ENCODE results near the gene CRABP1.

- no peak for TF ChIP-seq ZNF232 (CRISPR knock-in tag; IDR thresholded peaks at IDR 0.05)
- TF ChIP-seq, protein P1, sequence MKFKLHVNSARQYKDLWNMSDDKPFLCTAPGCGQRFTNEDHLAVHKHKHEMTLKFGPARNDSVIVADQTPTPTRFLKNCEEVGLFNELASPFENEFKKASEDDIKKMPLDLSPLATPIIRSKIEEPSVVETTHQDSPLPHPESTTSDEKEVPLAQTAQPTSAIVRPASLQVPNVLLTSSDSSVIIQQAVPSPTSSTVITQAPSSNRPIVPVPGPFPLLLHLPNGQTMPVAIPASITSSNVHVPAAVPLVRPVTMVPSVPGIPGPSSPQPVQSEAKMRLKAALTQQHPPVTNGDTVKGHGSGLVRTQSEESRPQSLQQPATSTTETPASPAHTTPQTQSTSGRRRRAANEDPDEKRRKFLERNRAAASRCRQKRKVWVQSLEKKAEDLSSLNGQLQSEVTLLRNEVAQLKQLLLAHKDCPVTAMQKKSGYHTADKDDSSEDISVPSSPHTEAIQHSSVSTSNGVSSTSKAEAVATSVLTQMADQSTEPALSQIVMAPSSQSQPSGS (CRISPR knock-in tag; IDR thresholded peaks at IDR 0.05; ENCODE audit: borderline replicate concordance, low read depth): no peak
- no peak for TF ChIP-seq CTCF (IDR thresholded peaks at IDR 0.05)
- no peak for TF ChIP-seq MXD4 (CRISPR knock-in tag; IDR thresholded peaks at IDR 0.05; ENCODE audit: borderline replicate concordance)
- TF ChIP-seq CREB1 (CRISPR knock-in tag; IDR thresholded peaks at IDR 0.05): no peak
- TF ChIP-seq, protein P2, sequence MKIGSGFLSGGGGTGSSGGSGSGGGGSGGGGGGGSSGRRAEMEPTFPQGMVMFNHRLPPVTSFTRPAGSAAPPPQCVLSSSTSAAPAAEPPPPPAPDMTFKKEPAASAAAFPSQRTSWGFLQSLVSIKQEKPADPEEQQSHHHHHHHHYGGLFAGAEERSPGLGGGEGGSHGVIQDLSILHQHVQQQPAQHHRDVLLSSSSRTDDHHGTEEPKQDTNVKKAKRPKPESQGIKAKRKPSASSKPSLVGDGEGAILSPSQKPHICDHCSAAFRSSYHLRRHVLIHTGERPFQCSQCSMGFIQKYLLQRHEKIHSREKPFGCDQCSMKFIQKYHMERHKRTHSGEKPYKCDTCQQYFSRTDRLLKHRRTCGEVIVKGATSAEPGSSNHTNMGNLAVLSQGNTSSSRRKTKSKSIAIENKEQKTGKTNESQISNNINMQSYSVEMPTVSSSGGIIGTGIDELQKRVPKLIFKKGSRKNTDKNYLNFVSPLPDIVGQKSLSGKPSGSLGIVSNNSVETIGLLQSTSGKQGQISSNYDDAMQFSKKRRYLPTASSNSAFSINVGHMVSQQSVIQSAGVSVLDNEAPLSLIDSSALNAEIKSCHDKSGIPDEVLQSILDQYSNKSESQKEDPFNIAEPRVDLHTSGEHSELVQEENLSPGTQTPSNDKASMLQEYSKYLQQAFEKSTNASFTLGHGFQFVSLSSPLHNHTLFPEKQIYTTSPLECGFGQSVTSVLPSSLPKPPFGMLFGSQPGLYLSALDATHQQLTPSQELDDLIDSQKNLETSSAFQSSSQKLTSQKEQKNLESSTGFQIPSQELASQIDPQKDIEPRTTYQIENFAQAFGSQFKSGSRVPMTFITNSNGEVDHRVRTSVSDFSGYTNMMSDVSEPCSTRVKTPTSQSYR (CRISPR knock-in tag; IDR thresholded peaks at IDR 0.05): no peak
- TF ChIP-seq, protein P3, sequence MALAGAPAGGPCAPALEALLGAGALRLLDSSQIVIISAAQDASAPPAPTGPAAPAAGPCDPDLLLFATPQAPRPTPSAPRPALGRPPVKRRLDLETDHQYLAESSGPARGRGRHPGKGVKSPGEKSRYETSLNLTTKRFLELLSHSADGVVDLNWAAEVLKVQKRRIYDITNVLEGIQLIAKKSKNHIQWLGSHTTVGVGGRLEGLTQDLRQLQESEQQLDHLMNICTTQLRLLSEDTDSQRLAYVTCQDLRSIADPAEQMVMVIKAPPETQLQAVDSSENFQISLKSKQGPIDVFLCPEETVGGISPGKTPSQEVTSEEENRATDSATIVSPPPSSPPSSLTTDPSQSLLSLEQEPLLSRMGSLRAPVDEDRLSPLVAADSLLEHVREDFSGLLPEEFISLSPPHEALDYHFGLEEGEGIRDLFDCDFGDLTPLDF (CRISPR knock-in tag; IDR thresholded peaks at IDR 0.05): no peak
- TF ChIP-seq KAT7 (CRISPR knock-in tag; IDR thresholded peaks at IDR 0.05; ENCODE audit: borderline replicate concordance): no peak
- no peak for TF ChIP-seq ZNF263 (CRISPR knock-in tag; IDR thresholded peaks at IDR 0.05; ENCODE audit: low read depth)
- TF ChIP-seq GTF2I (CRISPR knock-in tag; conservative IDR thresholded peaks at IDR 0.05): no peak
- no peak for TF ChIP-seq ZNF121 (CRISPR knock-in tag; IDR thresholded peaks at IDR 0.05)
- TF ChIP-seq IRF1 (CRISPR knock-in tag; IDR thresholded peaks at IDR 0.05): no peak
- no peak for TF ChIP-seq MYBL2 (CRISPR knock-in tag; IDR thresholded peaks at IDR 0.05)
Measured at GRCh38 chr15:78314181-78314581, 26.0 kb upstream of the CRABP1 start.
